Uterus (tissue), 4 donors: ENCODE measurements around the gene FMN1. TPM values are rescaled to one million over a fixed set of nuclear protein-coding genes. Genes with fewer than 3 reads are reported as not detected.

Experiments
- DNase-seq, 2 donors: peaks; one replicate each; pipeline ENCODE4 v3.0.0-alpha.2; 2019 to 2020
- H3K27ac ChIP-seq, 2 donors: fragments of 200-600 bp; sonication (generic); 1 replicate in 1 of 2; 2 replicates in 1 of 2; pipeline ENCODE4 v1.5.1; 2016 to 2018
- H3K27me3 ChIP-seq, 2 donors: fragments of 200-600 bp; sonication (generic); one replicate each; pipeline ENCODE4 v1.5.1; 2018 to 2019; ENCODE audit warnings: control low read depth in 1 of 2
- H3K36me3 ChIP-seq, 2 donors: fragments of 200-600 bp; sonication (generic); one replicate each; pipeline ENCODE4 v1.5.1; 2019; ENCODE audit warnings: control low read depth in 1 of 2
- H3K4me1 ChIP-seq, 2 donors: fragments of 200-600 bp; sonication (generic); one replicate each; pipeline ENCODE4 v1.5.1; 2018 to 2019; ENCODE audit warnings: control low read depth in 1 of 2
- H3K4me3 ChIP-seq, 2 donors: fragments of 200-600 bp; sonication (generic); 1 replicate in 1 of 2; 2 replicates in 1 of 2; pipeline ENCODE4 v1.5.1; 2018 to 2019; ENCODE audit warnings: mild to moderate bottlenecking in 1 of 2
- H3K9me3 ChIP-seq, 2 donors: fragments of 200-600 bp; sonication (generic); one replicate each; pipeline ENCODE4 v1.5.1; 2019; ENCODE audit warnings: control low read depth in 1 of 2
- CTCF ChIP-seq, 4 experiments: fragments of 200-600 bp in 2 of 4; fragments of 450-650 bp in 2 of 4; sonication (generic) in 2 of 4; IDR thresholded peaks; one replicate each; pipeline ENCODE4 v1.5.1; 2016 to 2019; ENCODE audit warnings: antibody characterized with exemption in 4 of 4, mild to moderate bottlenecking in 2 of 4, moderate library complexity in 1 of 4
- POLR2A ChIP-seq, 2 donors: fragments of 450-650 bp; IDR thresholded peaks; one replicate each; pipeline ENCODE4 v1.6.1; 2016; ENCODE audit warnings: antibody characterized with exemption in 2 of 2, mild to moderate bottlenecking in 1 of 2, moderate library complexity in 1 of 2
- intact Hi-C: fragments of 100-400 bp; cut with DNase I; formaldehyde crosslinking; loops from one replicate; pipeline ENCODE4 v1.15.1; 2023; ENCODE audit warnings: low total_unique reads
- total RNA-seq, 4 donors: library from RNA; depleted of rRNA in 3 of 4; stranded (reverse); fragments of >200 nt in 3 of 4; gene quantifications; one replicate each; pipeline versions ENCODE4 v1.1.0 to v1.2.4, GENCODE V29; 2014 to 2023
- donor health status: DM: yes; HTN: yes; CAD: no.

FMN1 gene
- total RNA-seq, 4 donors from 2014 or later = 1.3 to 9.3 (median 5.0) TPM

GRCh38 chr15:32840507-32841245, 353.8 kb downstream of the FMN1 start:
- intact Hi-C loops = no loop called here
- Histone ChIP-seq H3K9me3 (no peaks in the 10 kb centered on the region), H3K27me3 (no peaks in the 10 kb centered on the region), H3K27ac (peak overlapping the region in 1 of 2 donors; percentile 14), H3K36me3 (no peaks in the 10 kb centered on the region), H3K4me3 (no peak overlapping the region), H3K4me1 (no peaks in the 10 kb centered on the region)
- no peak for DNase-seq
- no peak for TF ChIP-seq POLR2A (IDR thresholded peaks at IDR 0.05)
- TF ChIP-seq CTCF (IDR thresholded peaks at IDR 0.05) = no peak

- Histone ChIP-seq H3K9me3 (no peaks in the 10 kb centered on the region), H3K4me1 (no peaks in the 10 kb centered on the region), H3K27ac (no peak overlapping the region), H3K36me3 (no peaks in the 10 kb centered on the region), H3K27me3 (no peaks in the 10 kb centered on the region), H3K4me3 (no peak overlapping the region)
- TF ChIP-seq CTCF (IDR thresholded peaks at IDR 0.05) (no peak), POLR2A (IDR thresholded peaks at IDR 0.05) (no peak)
- intact Hi-C loops = no loop called here
- DNase-seq = no peak
These were observed 355.7 kb downstream of the FMN1 start for GRCh38 chr15:32838820-32839219.

GRCh38 chr15:32838338-32838737, 356.2 kb downstream of the FMN1 start:
- H3K27ac ChIP-seq = no peak overlapping the region
- intact Hi-C loops = no loop called here
- no peak overlapping the region for H3K4me3 ChIP-seq
- TF ChIP-seq POLR2A (IDR thresholded peaks at IDR 0.05) (no peak), CTCF (IDR thresholded peaks at IDR 0.05) (no peak)
- H3K36me3 ChIP-seq = no peaks in the 10 kb centered on the region
- no peaks in the 10 kb centered on the region for H3K4me1 ChIP-seq
- no peaks in the 10 kb centered on the region for H3K27me3 ChIP-seq
- no peak for DNase-seq
- H3K9me3 ChIP-seq = no peaks in the 10 kb centered on the region

GRCh38 chr15:32837935-32838334, 356.6 kb downstream of the FMN1 start:
- no peaks in the 10 kb centered on the region for H3K9me3 ChIP-seq
- no peak overlapping the region for H3K27ac ChIP-seq
- intact Hi-C loops = no loop called here
- no peaks in the 10 kb centered on the region for H3K36me3 ChIP-seq
- H3K27me3 ChIP-seq = no peaks in the 10 kb centered on the region
- TF ChIP-seq POLR2A (IDR thresholded peaks at IDR 0.05) = no peak
- TF ChIP-seq CTCF (IDR thresholded peaks at IDR 0.05) = no peak
- H3K4me3 ChIP-seq = no peak overlapping the region
- no peak for DNase-seq
- no peaks in the 10 kb centered on the region for H3K4me1 ChIP-seq

GRCh38 chr15:32834156-32834555, 360.4 kb downstream of the FMN1 start:
- DNase-seq = no peak
- H3K27me3 ChIP-seq = no peaks in the 10 kb centered on the region
- H3K27ac ChIP-seq = no peak overlapping the region
- no peaks in the 10 kb centered on the region for H3K9me3 ChIP-seq
- intact Hi-C loops = no loop called here
- no peak overlapping the region for H3K4me3 ChIP-seq
- no peaks in the 10 kb centered on the region for H3K4me1 ChIP-seq
- no peaks in the 10 kb centered on the region for H3K36me3 ChIP-seq
- TF ChIP-seq POLR2A (IDR thresholded peaks at IDR 0.05) = no peak
- no peak for TF ChIP-seq CTCF (IDR thresholded peaks at IDR 0.05)
